Chondrocyte (in vitro differentiated cells): ENCODE results near the gene NEK1. TPM values are rescaled to one million over a fixed set of nuclear protein-coding genes. Genes with fewer than 3 reads are reported as not detected.
"Not testable (repeated sequence)": the region's sequence is repeated elsewhere in the genome, so short reads cannot be mapped to it uniquely, and the experiment has no call there.

Experiments
- DNase-seq: peaks from one replicate; pipeline ENCODE4 v3.0.0; 2021; ENCODE audit warnings: mixed read lengths, low spot score
- H3K27ac Mint-ChIP-seq: one replicate; pipeline ENCODE4 v1.8.0; 2021; ENCODE audit warnings: mild to moderate bottlenecking, moderate library complexity, mixed read lengths; ENCODE audit not compliant: unreplicated experiment
- H3K27me3 Mint-ChIP-seq: 2 replicates; pipeline ENCODE4 v1.8.0; 2021; ENCODE audit warnings: low read depth, mixed read lengths
- H3K36me3 Mint-ChIP-seq: 2 replicates; pipeline ENCODE4 v1.8.0; 2021; ENCODE audit warnings: low read depth, mixed read lengths
- H3K4me1 Mint-ChIP-seq: 2 replicates; pipeline ENCODE4 v1.8.0; 2021; ENCODE audit warnings: low read depth, mild to moderate bottlenecking, mixed read lengths
- H3K4me3 Mint-ChIP-seq: one replicate; pipeline ENCODE4 v1.8.0; 2021; ENCODE audit warnings: mild to moderate bottlenecking, moderate library complexity, mixed read lengths; ENCODE audit not compliant: unreplicated experiment
- H3K9me3 Mint-ChIP-seq: 2 replicates; pipeline ENCODE4 v1.8.0; 2021; ENCODE audit warnings: low read depth, mixed read lengths
- total RNA-seq: library from RNA; stranded (reverse); gene quantifications from 3 replicates; pipeline ENCODE4 v1.2.1, GENCODE V29; 2021
- TF ChIP-seq, protein P1 (sequence below): fragments of 200-600 bp; sonication (generic); IDR thresholded peaks from 2 replicates; pipeline ENCODE4 v1.5.0; 2021; ENCODE audit warnings: antibody characterized with exemption, mild to moderate bottlenecking, moderate library complexity

Gene NEK1
- total RNA-seq, 1 donor from 2014 or later, result 13.7 TPM

DNA sequence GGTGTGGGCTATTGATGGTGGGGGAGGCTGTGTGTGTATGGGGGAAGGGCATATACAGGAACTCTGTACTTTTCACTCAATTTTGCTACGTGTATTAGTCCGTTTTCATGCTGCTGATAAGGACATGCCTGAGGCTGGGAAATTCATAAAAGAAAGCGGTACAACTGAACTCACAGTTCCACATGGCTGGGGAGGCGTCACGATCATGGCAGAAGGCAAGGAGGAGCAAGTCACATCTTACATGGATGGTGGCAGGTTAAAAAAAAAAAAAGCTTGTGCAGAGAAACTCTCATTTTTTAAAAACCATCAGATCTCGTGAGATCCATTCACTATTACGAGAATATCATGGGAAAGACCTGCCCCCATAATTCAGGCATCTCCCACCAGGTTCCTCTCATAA is 152.3 kb downstream of the NEK1 start:
- Mint-ChIP-seq H3K36me3 (peaks cover 12% of the 10 kb centered on the region), H3K4me1 (no peaks in the 10 kb centered on the region), H3K9me3 (peaks cover 5% of the 10 kb centered on the region), H3K27ac (no peak overlapping the region), H3K4me3 (no peak overlapping the region), H3K27me3 (no peaks in the 10 kb centered on the region)
- TF ChIP-seq, protein P1, sequence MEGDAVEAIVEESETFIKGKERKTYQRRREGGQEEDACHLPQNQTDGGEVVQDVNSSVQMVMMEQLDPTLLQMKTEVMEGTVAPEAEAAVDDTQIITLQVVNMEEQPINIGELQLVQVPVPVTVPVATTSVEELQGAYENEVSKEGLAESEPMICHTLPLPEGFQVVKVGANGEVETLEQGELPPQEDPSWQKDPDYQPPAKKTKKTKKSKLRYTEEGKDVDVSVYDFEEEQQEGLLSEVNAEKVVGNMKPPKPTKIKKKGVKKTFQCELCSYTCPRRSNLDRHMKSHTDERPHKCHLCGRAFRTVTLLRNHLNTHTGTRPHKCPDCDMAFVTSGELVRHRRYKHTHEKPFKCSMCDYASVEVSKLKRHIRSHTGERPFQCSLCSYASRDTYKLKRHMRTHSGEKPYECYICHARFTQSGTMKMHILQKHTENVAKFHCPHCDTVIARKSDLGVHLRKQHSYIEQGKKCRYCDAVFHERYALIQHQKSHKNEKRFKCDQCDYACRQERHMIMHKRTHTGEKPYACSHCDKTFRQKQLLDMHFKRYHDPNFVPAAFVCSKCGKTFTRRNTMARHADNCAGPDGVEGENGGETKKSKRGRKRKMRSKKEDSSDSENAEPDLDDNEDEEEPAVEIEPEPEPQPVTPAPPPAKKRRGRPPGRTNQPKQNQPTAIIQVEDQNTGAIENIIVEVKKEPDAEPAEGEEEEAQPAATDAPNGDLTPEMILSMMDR, result no peak
- DNase-seq, result no peak

DNA sequence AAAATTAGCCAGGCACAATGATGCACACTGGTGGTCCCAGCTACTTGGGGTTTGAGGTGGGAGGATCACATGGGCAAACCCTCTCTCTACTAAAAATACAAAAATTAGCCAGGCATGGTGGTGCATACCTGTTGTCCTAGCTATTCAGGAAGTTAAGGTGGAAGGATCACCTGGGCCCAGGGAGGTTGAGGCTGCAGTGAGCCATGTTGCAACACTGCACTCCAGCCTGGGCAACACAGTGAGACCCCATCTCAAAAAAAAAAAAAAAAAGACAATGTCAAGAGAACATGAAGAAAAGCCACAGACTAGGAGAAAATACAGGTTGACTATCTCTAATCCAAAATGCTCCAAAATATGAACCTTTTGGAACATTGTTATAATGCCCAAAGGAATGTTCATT is 153.8 kb downstream of the NEK1 start:
- Mint-ChIP-seq H3K27me3 (no peaks in the 10 kb centered on the region), H3K4me3 (no peak overlapping the region), H3K36me3 (peaks cover 14% of the 10 kb centered on the region), H3K27ac (no peak overlapping the region), H3K9me3 (peaks cover 5% of the 10 kb centered on the region), H3K4me1 (no peaks in the 10 kb centered on the region)
- no peak for DNase-seq
- TF ChIP-seq, protein P1, result no peak

DNA sequence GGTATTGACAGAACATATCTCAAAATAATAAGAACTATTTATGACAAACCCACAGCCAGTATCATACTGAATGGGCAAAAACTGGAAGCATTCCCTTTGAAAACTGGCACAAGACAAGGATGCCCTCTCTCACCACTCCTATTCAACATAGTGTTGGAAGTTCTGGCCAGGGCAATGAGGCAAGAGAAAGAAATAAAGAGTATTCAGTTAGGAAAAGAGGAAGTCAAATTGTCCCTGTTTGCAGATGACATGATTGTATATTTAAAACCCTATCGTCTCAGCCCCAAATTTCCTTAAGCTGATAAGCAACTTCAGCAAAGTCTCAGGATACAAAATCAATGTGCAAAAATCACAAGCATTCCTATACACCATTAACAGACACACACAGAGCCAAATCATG is 159.7 kb downstream of the NEK1 start:
- H3K27ac Mint-ChIP-seq, result not testable (repeated sequence)

DNA sequence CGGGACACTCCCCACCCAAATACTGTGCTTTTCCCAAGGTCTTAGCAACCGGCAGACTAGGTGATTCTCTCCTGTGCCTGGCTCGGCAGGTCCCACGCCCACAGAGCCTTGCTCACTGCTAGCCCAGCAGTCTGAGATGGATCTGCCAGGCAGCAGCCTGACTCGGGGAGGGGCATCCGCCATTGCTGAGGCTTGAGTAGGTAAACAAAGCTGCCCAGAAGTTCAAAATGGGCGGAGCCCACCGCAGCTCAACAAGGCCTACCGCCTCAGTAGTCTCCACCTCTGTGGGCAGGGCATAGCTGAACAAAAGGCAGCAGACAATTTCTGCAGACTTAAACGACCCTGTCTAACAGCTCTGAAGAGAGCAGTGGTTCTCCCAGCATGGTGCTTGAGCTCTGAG is 163.4 kb downstream of the NEK1 start:
- H3K36me3 Mint-ChIP-seq, result peaks cover 33% of the 10 kb centered on the region

More for the DNA sequence above, 159.7 kb downstream of the NEK1 start:
- H3K4me3 Mint-ChIP-seq, H3K27me3 Mint-ChIP-seq, DNase-seq, H3K4me1 Mint-ChIP-seq: not testable (repeated sequence)
- H3K36me3 Mint-ChIP-seq, result peaks cover 15% of the 10 kb centered on the region
- peaks cover 20% of the 10 kb centered on the region for H3K9me3 Mint-ChIP-seq

DNA sequence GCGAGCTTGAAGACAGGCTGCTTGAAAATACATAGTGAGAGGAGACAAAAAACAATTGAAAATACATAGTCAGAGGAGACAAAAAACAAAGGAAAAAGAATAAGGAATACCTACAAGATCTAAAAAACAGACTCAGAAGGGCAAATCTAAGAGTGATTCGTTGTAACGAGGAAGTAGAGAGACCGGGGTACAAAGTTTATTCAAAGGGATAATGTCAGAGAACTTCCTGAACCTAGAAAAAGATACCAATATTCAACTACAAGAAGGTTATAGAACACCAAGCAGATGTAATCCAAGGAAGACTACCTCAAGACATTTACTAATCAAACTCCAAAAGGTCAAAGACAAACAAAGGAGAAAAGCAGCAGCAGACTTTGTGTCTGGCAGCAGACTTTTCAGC is 165.6 kb downstream of the NEK1 start:
- no peak overlapping the region for H3K4me3 Mint-ChIP-seq
- no peak overlapping the region for H3K27ac Mint-ChIP-seq
- peaks cover 35% of the 10 kb centered on the region for H3K36me3 Mint-ChIP-seq
- H3K4me1 Mint-ChIP-seq, result no peaks in the 10 kb centered on the region
- no peak for DNase-seq
- no peaks in the 10 kb centered on the region for H3K27me3 Mint-ChIP-seq
- peaks cover 54% of the 10 kb centered on the region for H3K9me3 Mint-ChIP-seq
- TF ChIP-seq, protein P1, result no peak

More for the DNA sequence above, 163.4 kb downstream of the NEK1 start:
- not testable (repeated sequence) for H3K4me1 Mint-ChIP-seq, H3K4me3 Mint-ChIP-seq, H3K27ac Mint-ChIP-seq, H3K27me3 Mint-ChIP-seq, DNase-seq
- peaks cover 41% of the 10 kb centered on the region for H3K9me3 Mint-ChIP-seq

DNA sequence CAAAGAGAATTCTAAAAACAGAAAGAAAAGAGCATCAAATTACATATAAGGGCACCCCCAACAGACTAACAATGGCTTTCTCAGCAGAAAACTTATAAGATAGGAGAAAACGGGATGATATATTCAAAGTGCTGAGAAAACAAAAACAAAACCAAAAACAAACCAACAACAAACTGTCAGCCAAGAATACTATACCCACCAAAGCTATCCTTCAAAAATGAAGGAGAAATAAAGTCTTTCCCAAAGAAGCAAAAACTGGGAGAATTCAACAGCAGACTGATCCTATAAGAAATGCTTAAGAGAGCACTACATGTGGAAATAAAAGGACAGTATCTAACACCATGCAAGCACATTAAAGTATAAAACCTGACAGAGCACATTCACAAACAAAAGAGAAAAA is 168.6 kb downstream of the NEK1 start:
- TF ChIP-seq, protein P1, result no peak
- H3K36me3 Mint-ChIP-seq, result peaks cover 29% of the 10 kb centered on the region
- H3K4me1 Mint-ChIP-seq, result peaks cover 20% of the 10 kb centered on the region
- H3K27ac Mint-ChIP-seq, result no peak overlapping the region
- H3K9me3 Mint-ChIP-seq, result peaks cover 40% of the 10 kb centered on the region
- H3K27me3 Mint-ChIP-seq, result no peaks in the 10 kb centered on the region
- no peak for DNase-seq
- H3K4me3 Mint-ChIP-seq, result no peak overlapping the region
